ENCODE results near the gene TBC1D19.
"Not testable (repeated sequence)": the region's sequence is repeated elsewhere in the genome, so short reads cannot be mapped to it uniquely, and the experiment has no call there.

The TBC1D19 gene

GRCh38 chr4:26583865-26584652 is at the start of gene TBC1D19:
Gene TBC1D19 (plus strand): TSS chr4:26584084. CDS start chr4:26584194, 110 bp downstream.
- Mint-ChIP-seq H3K4me3 (peak within 1 kb of the TSS; percentile 94), H3K27ac (peak within 1 kb of the TSS; percentile 96), H3K9me3 (ENCODE audit: low read depth) (no peaks in the 10 kb centered on the region), H3K36me3 (peaks cover 6% of the 10 kb centered on the region), H3K27me3 (peaks cover 2% of the 10 kb centered on the region), H3K4me1 (ENCODE audit: low read depth) (peaks cover 31% of the 10 kb centered on the region)

GRCh38 chr4:26542991-26543390 is 40.9 kb upstream of the TBC1D19 start:
- H3K9me3 Mint-ChIP-seq (ENCODE audit: low read depth), result peaks cover 21% of the 10 kb centered on the region
- no peaks in the 10 kb centered on the region for H3K4me1 Mint-ChIP-seq (ENCODE audit: low read depth)
- H3K27me3 Mint-ChIP-seq, result no peaks in the 10 kb centered on the region
- no peak overlapping the region for H3K4me3 Mint-ChIP-seq
- H3K27ac Mint-ChIP-seq, result no peak overlapping the region
- peaks cover 2% of the 10 kb centered on the region for H3K36me3 Mint-ChIP-seq

GRCh38 chr4:26544421-26544820 is 39.5 kb upstream of the TBC1D19 start:
- peaks cover 2% of the 10 kb centered on the region for H3K36me3 Mint-ChIP-seq
- no peaks in the 10 kb centered on the region for H3K27me3 Mint-ChIP-seq
- H3K9me3 Mint-ChIP-seq (ENCODE audit: low read depth), result peaks cover 21% of the 10 kb centered on the region
- H3K4me1 Mint-ChIP-seq (ENCODE audit: low read depth), result no peaks in the 10 kb centered on the region
- H3K27ac Mint-ChIP-seq, result no peak overlapping the region
- H3K4me3 Mint-ChIP-seq, result no peak overlapping the region

GRCh38 chr4:26548379-26548778 is 35.5 kb upstream of the TBC1D19 start:
- H3K9me3 Mint-ChIP-seq (ENCODE audit: low read depth), result peaks cover 24% of the 10 kb centered on the region
- H3K4me3 Mint-ChIP-seq; H3K27ac Mint-ChIP-seq; H3K4me1 Mint-ChIP-seq (ENCODE audit: low read depth); H3K36me3 Mint-ChIP-seq; H3K27me3 Mint-ChIP-seq: not testable (repeated sequence)

GRCh38 chr4:26557164-26557563 is 26.7 kb upstream of the TBC1D19 start:
- Mint-ChIP-seq H3K4me3 (no peak overlapping the region), H3K4me1 (ENCODE audit: low read depth) (no peaks in the 10 kb centered on the region), H3K9me3 (ENCODE audit: low read depth) (peaks cover 11% of the 10 kb centered on the region), H3K27me3 (peaks cover 7% of the 10 kb centered on the region), H3K27ac (no peak overlapping the region), H3K36me3 (no peaks in the 10 kb centered on the region)

GRCh38 chr4:26558166-26558895 is 25.6 kb upstream of the TBC1D19 start:
- H3K27ac Mint-ChIP-seq, result no peak overlapping the region
- no peaks in the 10 kb centered on the region for H3K4me1 Mint-ChIP-seq (ENCODE audit: low read depth)
- no peak overlapping the region for H3K4me3 Mint-ChIP-seq
- H3K27me3 Mint-ChIP-seq, result peaks cover 7% of the 10 kb centered on the region
- H3K36me3 Mint-ChIP-seq, result no peaks in the 10 kb centered on the region
- peaks cover 11% of the 10 kb centered on the region for H3K9me3 Mint-ChIP-seq (ENCODE audit: low read depth)

- Mint-ChIP-seq H3K36me3 (no peaks in the 10 kb centered on the region), H3K27ac (peak overlapping the region; percentile 50), H3K9me3 (ENCODE audit: low read depth) (peaks cover 5% of the 10 kb centered on the region), H3K4me3 (peak overlapping the region; percentile 20), H3K27me3 (peaks cover 4% of the 10 kb centered on the region), H3K4me1 (ENCODE audit: low read depth) (peaks cover 13% of the 10 kb centered on the region)
Measured at GRCh38 chr4:26566133-26566532, 17.8 kb upstream of the TBC1D19 start.

- Mint-ChIP-seq H3K9me3 (ENCODE audit: low read depth) (no peaks in the 10 kb centered on the region), H3K4me3 (no peak overlapping the region), H3K27me3 (peaks cover 4% of the 10 kb centered on the region), H3K27ac (no peak overlapping the region), H3K4me1 (ENCODE audit: low read depth) (peaks cover 13% of the 10 kb centered on the region), H3K36me3 (no peaks in the 10 kb centered on the region)
Measured at GRCh38 chr4:26568446-26568994, 15.4 kb upstream of the TBC1D19 start.

- Mint-ChIP-seq H3K4me1 (ENCODE audit: low read depth) (peaks cover 13% of the 10 kb centered on the region), H3K4me3 (no peak overlapping the region), H3K9me3 (ENCODE audit: low read depth) (no peaks in the 10 kb centered on the region), H3K27me3 (no peaks in the 10 kb centered on the region), H3K27ac (no peak overlapping the region), H3K36me3 (no peaks in the 10 kb centered on the region)
Measured at GRCh38 chr4:26570596-26570995, 13.3 kb upstream of the TBC1D19 start.

GRCh38 chr4:26573389-26573794 is 10.5 kb upstream of the TBC1D19 start:
- Mint-ChIP-seq H3K27me3 (peaks cover 11% of the 10 kb centered on the region), H3K4me1 (ENCODE audit: low read depth) (peaks cover 4% of the 10 kb centered on the region), H3K9me3 (ENCODE audit: low read depth) (no peaks in the 10 kb centered on the region), H3K36me3 (no peaks in the 10 kb centered on the region), H3K27ac (no peak overlapping the region), H3K4me3 (no peak overlapping the region)

- no peak overlapping the region for H3K4me3 Mint-ChIP-seq
- H3K27ac Mint-ChIP-seq, result no peak overlapping the region
- H3K27me3 Mint-ChIP-seq, result peaks cover 12% of the 10 kb centered on the region
- H3K36me3 Mint-ChIP-seq, result peaks cover 3% of the 10 kb centered on the region
- H3K4me1 Mint-ChIP-seq (ENCODE audit: low read depth), result no peaks in the 10 kb centered on the region
- no peaks in the 10 kb centered on the region for H3K9me3 Mint-ChIP-seq (ENCODE audit: low read depth)
Measured at GRCh38 chr4:26574563-26574962, 9.3 kb upstream of the TBC1D19 start.

GRCh38 chr4:26576231-26576739 is 7.6 kb upstream of the TBC1D19 start:
- Mint-ChIP-seq H3K9me3 (ENCODE audit: low read depth) (no peaks in the 10 kb centered on the region), H3K36me3 (peaks cover 5% of the 10 kb centered on the region), H3K27ac (no peak overlapping the region), H3K4me1 (ENCODE audit: low read depth) (no peaks in the 10 kb centered on the region), H3K4me3 (no peak overlapping the region), H3K27me3 (peaks cover 13% of the 10 kb centered on the region)

- H3K4me3 Mint-ChIP-seq, result no peak overlapping the region
- no peaks in the 10 kb centered on the region for H3K4me1 Mint-ChIP-seq (ENCODE audit: low read depth)
- no peak overlapping the region for H3K27ac Mint-ChIP-seq
- peaks cover 13% of the 10 kb centered on the region for H3K27me3 Mint-ChIP-seq
- H3K36me3 Mint-ChIP-seq, result peaks cover 5% of the 10 kb centered on the region
- no peaks in the 10 kb centered on the region for H3K9me3 Mint-ChIP-seq (ENCODE audit: low read depth)
Measured at GRCh38 chr4:26577066-26577465, 6.8 kb upstream of the TBC1D19 start.

GRCh38 chr4:26579169-26579568 is 4.7 kb upstream of the TBC1D19 start:
- Mint-ChIP-seq H3K9me3 (ENCODE audit: low read depth) (no peaks in the 10 kb centered on the region), H3K27me3 (peaks cover 13% of the 10 kb centered on the region), H3K36me3 (peaks cover 5% of the 10 kb centered on the region), H3K4me1 (ENCODE audit: low read depth) (peaks cover 11% of the 10 kb centered on the region), H3K27ac (no peak overlapping the region), H3K4me3 (no peak overlapping the region)

GRCh38 chr4:26581341-26581740 is 2.5 kb upstream of the TBC1D19 start:
- H3K4me3 Mint-ChIP-seq; H3K36me3 Mint-ChIP-seq; H3K27ac Mint-ChIP-seq; H3K9me3 Mint-ChIP-seq (ENCODE audit: low read depth): not testable (repeated sequence)
- H3K4me1 Mint-ChIP-seq (ENCODE audit: low read depth), result peaks cover 28% of the 10 kb centered on the region
- peaks cover 12% of the 10 kb centered on the region for H3K27me3 Mint-ChIP-seq
